ENCODE data around the gene EFCAB6. TPM values are rescaled to one million over a fixed set of nuclear protein-coding genes. Genes with fewer than 3 reads are reported as not detected.

The EFCAB6 gene
- total RNA-seq, 1 experiment from 2014 or later = 0.94 TPM

DNA sequence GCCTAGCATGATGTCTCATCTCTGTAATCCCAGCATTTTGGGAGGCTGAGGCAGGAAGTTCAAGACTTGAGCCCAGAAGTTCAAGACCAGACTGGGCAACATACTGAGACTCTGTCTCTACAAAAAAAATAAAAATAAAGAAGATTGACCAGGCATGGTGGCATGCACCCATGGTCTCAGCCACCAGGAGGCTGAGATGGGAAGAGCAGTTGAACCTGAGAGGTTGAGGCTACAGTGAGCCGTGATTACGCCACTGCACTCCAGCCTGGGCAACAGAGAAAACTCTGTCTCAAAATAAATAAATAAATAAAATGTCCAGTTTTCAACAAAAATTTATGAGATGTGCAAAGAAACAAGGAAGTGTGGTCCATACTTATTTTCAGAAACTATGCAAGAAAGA is 28.3 kb downstream of the EFCAB6 start:
- CTCF ChIA-PET = interaction anchor here (1.3 kb wide), 1 partner anchor 100 kb away, joined by 5 read pairs; no protein-coding TSS in a partner anchor
- TF ChIP-seq EMX1 (CRISPR knock-in tag; IDR thresholded peaks at IDR 0.05) (no peak), RELA (CRISPR knock-in tag; IDR thresholded peaks at IDR 0.05; ENCODE audit: borderline replicate concordance) (no peak)
- H3K4me1 Mint-ChIP-seq = no peaks in the 10 kb centered on the region
- no peaks in the 10 kb centered on the region; the same call in 1 of the 2 replicates for H3K27me3 Mint-ChIP-seq (ENCODE audit: low read depth)
- no peak for DNase-seq (ENCODE audit: low spot score)
- H3K4me3 Mint-ChIP-seq = no peak overlapping the region
- no peaks in the 10 kb centered on the region for H3K9me3 Mint-ChIP-seq
- POLR2A ChIA-PET = no interaction called here
- H3K27ac Mint-ChIP-seq = no peak overlapping the region
- peak; percentile 80 for ATAC-seq
- no peaks in the 10 kb centered on the region for H3K36me3 Mint-ChIP-seq

DNA sequence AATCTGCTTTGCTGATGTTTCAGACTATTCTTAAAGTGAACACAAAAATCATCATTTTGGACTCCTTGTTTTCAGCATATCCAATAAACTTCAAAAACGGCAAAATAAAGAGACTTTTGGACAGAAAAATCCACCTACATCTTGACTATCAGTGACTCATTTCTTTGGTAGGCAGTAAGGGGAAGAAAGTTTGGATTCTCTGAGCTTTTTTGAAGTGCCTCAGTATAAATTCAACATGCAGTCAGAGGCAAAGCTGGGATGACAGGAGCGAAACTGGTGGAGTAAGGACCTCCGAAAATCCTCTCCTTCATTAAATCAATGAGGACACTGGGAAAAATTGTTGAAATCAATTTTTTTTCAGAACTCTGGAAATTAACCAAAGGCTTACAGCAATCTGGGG is 29.7 kb downstream of the EFCAB6 start:
- H3K27ac Mint-ChIP-seq = no peak overlapping the region
- ATAC-seq = no peak
- H3K27me3 Mint-ChIP-seq (ENCODE audit: low read depth) = no peaks in the 10 kb centered on the region
- H3K9me3 Mint-ChIP-seq = no peaks in the 10 kb centered on the region
- H3K36me3 Mint-ChIP-seq = no peaks in the 10 kb centered on the region
- no peaks in the 10 kb centered on the region for H3K4me1 Mint-ChIP-seq
- TF ChIP-seq, protein P1, sequence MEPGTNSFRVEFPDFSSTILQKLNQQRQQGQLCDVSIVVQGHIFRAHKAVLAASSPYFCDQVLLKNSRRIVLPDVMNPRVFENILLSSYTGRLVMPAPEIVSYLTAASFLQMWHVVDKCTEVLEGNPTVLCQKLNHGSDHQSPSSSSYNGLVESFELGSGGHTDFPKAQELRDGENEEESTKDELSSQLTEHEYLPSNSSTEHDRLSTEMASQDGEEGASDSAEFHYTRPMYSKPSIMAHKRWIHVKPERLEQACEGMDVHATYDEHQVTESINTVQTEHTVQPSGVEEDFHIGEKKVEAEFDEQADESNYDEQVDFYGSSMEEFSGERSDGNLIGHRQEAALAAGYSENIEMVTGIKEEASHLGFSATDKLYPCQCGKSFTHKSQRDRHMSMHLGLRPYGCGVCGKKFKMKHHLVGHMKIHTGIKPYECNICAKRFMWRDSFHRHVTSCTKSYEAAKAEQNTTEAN (CRISPR knock-in tag; IDR thresholded peaks at IDR 0.05) = no peak
- TF ChIP-seq RELA (CRISPR knock-in tag; IDR thresholded peaks at IDR 0.05; ENCODE audit: borderline replicate concordance) (no peak), MXD4 (CRISPR knock-in tag; IDR thresholded peaks at IDR 0.05; ENCODE audit: borderline replicate concordance) (no peak), NFYB (CRISPR knock-in tag; conservative IDR thresholded peaks at IDR 0.05; ENCODE audit: low read depth) (no peak), ZNF232 (CRISPR knock-in tag; IDR thresholded peaks at IDR 0.05) (no peak), SMAD3 (CRISPR knock-in tag; IDR thresholded peaks at IDR 0.05; ENCODE audit: borderline replicate concordance) (no peak), ZNF219 (CRISPR knock-in tag; IDR thresholded peaks at IDR 0.05; ENCODE audit: borderline replicate concordance) (no peak), TEAD4 (CRISPR knock-in tag; IDR thresholded peaks at IDR 0.05) (no peak), TEAD1 (CRISPR knock-in tag; IDR thresholded peaks at IDR 0.05) (no peak), OVOL2 (CRISPR knock-in tag; IDR thresholded peaks at IDR 0.05; ENCODE audit: borderline replicate concordance) (no peak), IRF2 (CRISPR knock-in tag; IDR thresholded peaks at IDR 0.05; ENCODE audit: borderline replicate concordance, low read depth) (no peak), ATF1 (CRISPR knock-in tag; IDR thresholded peaks at IDR 0.05) (no peak)
- TF ChIP-seq, protein P2, sequence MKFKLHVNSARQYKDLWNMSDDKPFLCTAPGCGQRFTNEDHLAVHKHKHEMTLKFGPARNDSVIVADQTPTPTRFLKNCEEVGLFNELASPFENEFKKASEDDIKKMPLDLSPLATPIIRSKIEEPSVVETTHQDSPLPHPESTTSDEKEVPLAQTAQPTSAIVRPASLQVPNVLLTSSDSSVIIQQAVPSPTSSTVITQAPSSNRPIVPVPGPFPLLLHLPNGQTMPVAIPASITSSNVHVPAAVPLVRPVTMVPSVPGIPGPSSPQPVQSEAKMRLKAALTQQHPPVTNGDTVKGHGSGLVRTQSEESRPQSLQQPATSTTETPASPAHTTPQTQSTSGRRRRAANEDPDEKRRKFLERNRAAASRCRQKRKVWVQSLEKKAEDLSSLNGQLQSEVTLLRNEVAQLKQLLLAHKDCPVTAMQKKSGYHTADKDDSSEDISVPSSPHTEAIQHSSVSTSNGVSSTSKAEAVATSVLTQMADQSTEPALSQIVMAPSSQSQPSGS (CRISPR knock-in tag; IDR thresholded peaks at IDR 0.05; ENCODE audit: borderline replicate concordance, low read depth) = no peak
- TF ChIP-seq, protein P3, sequence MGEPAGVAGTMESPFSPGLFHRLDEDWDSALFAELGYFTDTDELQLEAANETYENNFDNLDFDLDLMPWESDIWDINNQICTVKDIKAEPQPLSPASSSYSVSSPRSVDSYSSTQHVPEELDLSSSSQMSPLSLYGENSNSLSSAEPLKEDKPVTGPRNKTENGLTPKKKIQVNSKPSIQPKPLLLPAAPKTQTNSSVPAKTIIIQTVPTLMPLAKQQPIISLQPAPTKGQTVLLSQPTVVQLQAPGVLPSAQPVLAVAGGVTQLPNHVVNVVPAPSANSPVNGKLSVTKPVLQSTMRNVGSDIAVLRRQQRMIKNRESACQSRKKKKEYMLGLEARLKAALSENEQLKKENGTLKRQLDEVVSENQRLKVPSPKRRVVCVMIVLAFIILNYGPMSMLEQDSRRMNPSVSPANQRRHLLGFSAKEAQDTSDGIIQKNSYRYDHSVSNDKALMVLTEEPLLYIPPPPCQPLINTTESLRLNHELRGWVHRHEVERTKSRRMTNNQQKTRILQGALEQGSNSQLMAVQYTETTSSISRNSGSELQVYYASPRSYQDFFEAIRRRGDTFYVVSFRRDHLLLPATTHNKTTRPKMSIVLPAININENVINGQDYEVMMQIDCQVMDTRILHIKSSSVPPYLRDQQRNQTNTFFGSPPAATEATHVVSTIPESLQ (CRISPR knock-in tag; IDR thresholded peaks at IDR 0.05) = no peak
- TF ChIP-seq, protein P4, sequence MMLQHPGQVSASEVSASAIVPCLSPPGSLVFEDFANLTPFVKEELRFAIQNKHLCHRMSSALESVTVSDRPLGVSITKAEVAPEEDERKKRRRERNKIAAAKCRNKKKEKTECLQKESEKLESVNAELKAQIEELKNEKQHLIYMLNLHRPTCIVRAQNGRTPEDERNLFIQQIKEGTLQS (CRISPR knock-in tag; conservative IDR thresholded peaks at IDR 0.05) = no peak
- TF ChIP-seq, protein P5, sequence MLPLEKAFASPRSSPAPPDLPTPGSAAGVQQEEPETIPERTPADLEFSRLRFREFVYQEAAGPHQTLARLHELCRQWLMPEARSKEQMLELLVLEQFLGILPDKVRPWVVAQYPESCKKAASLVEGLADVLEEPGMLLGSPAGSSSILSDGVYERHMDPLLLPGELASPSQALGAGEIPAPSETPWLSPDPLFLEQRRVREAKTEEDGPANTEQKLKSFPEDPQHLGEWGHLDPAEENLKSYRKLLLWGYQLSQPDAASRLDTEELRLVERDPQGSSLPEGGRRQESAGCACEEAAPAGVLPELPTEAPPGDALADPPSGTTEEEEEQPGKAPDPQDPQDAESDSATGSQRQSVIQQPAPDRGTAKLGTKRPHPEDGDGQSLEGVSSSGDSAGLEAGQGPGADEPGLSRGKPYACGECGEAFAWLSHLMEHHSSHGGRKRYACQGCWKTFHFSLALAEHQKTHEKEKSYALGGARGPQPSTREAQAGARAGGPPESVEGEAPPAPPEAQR (CRISPR knock-in tag; IDR thresholded peaks at IDR 0.05) = no peak
- TF ChIP-seq, protein P6, sequence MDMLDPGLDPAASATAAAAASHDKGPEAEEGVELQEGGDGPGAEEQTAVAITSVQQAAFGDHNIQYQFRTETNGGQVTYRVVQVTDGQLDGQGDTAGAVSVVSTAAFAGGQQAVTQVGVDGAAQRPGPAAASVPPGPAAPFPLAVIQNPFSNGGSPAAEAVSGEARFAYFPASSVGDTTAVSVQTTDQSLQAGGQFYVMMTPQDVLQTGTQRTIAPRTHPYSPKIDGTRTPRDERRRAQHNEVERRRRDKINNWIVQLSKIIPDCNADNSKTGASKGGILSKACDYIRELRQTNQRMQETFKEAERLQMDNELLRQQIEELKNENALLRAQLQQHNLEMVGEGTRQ (CRISPR knock-in tag; IDR thresholded peaks at IDR 0.05) = no peak
- TF ChIP-seq, protein P7, sequence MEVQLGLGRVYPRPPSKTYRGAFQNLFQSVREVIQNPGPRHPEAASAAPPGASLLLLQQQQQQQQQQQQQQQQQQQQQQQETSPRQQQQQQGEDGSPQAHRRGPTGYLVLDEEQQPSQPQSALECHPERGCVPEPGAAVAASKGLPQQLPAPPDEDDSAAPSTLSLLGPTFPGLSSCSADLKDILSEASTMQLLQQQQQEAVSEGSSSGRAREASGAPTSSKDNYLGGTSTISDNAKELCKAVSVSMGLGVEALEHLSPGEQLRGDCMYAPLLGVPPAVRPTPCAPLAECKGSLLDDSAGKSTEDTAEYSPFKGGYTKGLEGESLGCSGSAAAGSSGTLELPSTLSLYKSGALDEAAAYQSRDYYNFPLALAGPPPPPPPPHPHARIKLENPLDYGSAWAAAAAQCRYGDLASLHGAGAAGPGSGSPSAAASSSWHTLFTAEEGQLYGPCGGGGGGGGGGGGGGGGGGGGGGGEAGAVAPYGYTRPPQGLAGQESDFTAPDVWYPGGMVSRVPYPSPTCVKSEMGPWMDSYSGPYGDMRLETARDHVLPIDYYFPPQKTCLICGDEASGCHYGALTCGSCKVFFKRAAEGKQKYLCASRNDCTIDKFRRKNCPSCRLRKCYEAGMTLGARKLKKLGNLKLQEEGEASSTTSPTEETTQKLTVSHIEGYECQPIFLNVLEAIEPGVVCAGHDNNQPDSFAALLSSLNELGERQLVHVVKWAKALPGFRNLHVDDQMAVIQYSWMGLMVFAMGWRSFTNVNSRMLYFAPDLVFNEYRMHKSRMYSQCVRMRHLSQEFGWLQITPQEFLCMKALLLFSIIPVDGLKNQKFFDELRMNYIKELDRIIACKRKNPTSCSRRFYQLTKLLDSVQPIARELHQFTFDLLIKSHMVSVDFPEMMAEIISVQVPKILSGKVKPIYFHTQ (CRISPR knock-in tag; IDR thresholded peaks at IDR 0.05) = no peak
- TF ChIP-seq, protein P8, sequence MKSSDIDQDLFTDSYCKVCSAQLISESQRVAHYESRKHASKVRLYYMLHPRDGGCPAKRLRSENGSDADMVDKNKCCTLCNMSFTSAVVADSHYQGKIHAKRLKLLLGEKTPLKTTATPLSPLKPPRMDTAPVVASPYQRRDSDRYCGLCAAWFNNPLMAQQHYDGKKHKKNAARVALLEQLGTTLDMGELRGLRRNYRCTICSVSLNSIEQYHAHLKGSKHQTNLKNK (CRISPR knock-in tag; IDR thresholded peaks at IDR 0.05) = no peak
- POLR2A ChIA-PET = no interaction called here
- no peak for DNase-seq (ENCODE audit: low spot score)
- CTCF ChIA-PET = interaction anchor here (1.3 kb wide), 1 partner anchor 101 kb away, joined by 5 read pairs; no protein-coding TSS in a partner anchor
- H3K4me3 Mint-ChIP-seq = no peak overlapping the region
